Endothelial cell (in vitro differentiated cells): Measurements from ENCODE around the gene UTS2B. TPM values are rescaled to one million over a fixed set of nuclear protein-coding genes. Genes with fewer than 3 reads are reported as not detected.
A peak's percentile ranks its signal among the peaks of the same experiment; 100 is the strongest.

Experiments used
- DNase-seq: peaks from one replicate; pipeline ENCODE4 v3.0.0; 2021; ENCODE audit warnings: low spot score
- H3K27ac Mint-ChIP-seq: one replicate; pipeline ENCODE4 v1.8.0; 2021; ENCODE audit warnings: mixed read lengths, inconsistent platforms; ENCODE audit not compliant: unreplicated experiment
- H3K27me3 Mint-ChIP-seq: one replicate; pipeline ENCODE4 v1.8.0; 2021; ENCODE audit warnings: mild to moderate bottlenecking, moderate library complexity, mixed read lengths, inconsistent platforms; ENCODE audit not compliant: unreplicated experiment
- H3K36me3 Mint-ChIP-seq: one replicate; pipeline ENCODE4 v1.8.0; 2021; ENCODE audit warnings: mild to moderate bottlenecking, low read depth, mixed read lengths, inconsistent platforms; ENCODE audit not compliant: unreplicated experiment
- H3K4me1 Mint-ChIP-seq: one replicate; pipeline ENCODE4 v1.8.0; 2021; ENCODE audit warnings: mild to moderate bottlenecking, mixed read lengths, inconsistent platforms; ENCODE audit not compliant: unreplicated experiment
- H3K4me3 Mint-ChIP-seq: one replicate; pipeline ENCODE4 v1.8.0; 2021; ENCODE audit warnings: mild to moderate bottlenecking, mixed read lengths, inconsistent platforms; ENCODE audit not compliant: unreplicated experiment
- H3K9me3 Mint-ChIP-seq: one replicate; pipeline ENCODE4 v1.8.0; 2021; ENCODE audit warnings: mixed read lengths, inconsistent platforms; ENCODE audit not compliant: unreplicated experiment
- total RNA-seq: library from RNA; stranded (reverse); fragmentation: NEBNext Ultra II Directional; extraction: Animal tissue kit (Norgen Biotek cat#: 25700); gene quantifications from one replicate; pipeline ENCODE4 v1.2.1, GENCODE V29; 2021; ENCODE audit not compliant: unreplicated experiment
- TF ChIP-seq, protein P1 (sequence below): fragments of 200-600 bp; sonication (generic); IDR thresholded peaks from one replicate; pipeline ENCODE4 v1.5.0; 2021; ENCODE audit warnings: antibody characterized with exemption; ENCODE audit not compliant: unreplicated experiment

UTS2B gene
- total RNA-seq, 1 donor from 2014 or later = not detected

DNA sequence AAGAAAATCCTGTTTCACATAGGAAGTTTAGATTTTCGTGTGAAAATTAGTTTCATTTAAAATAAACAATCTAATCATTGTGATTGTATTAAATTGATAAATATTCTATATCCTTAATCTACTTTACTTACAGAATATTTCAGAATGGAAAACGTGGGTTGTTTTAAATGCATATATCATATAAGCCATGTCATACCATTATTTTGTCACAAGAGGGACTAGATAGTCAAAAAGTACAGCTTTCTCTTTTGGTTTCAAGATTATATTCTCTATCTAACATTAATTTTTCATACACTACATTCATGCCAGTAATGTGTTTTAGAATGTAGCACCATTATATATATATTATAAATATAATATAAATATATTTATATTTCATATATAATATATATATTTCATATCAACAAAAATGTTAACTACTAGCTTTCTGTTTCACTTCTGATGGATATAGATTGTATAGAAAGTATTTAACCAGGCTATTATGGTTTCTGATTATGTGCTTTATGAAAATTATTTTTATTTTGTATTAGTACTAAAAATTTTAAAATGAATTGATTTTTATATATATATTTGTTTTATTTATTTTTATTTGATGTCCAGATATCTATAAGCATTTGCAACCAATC is 86.0 kb downstream of the UTS2B start:
- H3K27me3 Mint-ChIP-seq = no peaks in the 10 kb centered on the region
- no peak overlapping the region for H3K4me3 Mint-ChIP-seq

DNA sequence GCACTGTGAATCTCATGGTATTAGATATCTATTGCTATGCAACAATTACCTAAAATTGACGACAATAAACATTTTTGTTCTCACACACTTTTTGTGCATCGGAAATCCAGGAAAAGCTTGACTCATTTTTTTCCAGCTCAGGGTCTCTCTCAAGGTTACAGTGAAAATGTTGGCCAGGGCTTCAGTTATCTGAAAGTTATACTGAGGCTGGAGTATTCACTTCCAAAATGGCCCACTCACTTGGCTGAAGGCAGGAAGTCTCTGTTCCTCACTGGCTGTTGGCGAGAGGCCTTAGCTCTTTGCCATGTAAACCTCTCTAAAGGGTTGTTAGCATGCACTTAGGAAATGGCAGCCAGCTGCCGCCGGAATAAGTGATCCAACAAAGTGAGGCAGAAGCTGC is 89.8 kb downstream of the UTS2B start:
- no peaks in the 10 kb centered on the region for H3K27me3 Mint-ChIP-seq
- TF ChIP-seq, protein P1, sequence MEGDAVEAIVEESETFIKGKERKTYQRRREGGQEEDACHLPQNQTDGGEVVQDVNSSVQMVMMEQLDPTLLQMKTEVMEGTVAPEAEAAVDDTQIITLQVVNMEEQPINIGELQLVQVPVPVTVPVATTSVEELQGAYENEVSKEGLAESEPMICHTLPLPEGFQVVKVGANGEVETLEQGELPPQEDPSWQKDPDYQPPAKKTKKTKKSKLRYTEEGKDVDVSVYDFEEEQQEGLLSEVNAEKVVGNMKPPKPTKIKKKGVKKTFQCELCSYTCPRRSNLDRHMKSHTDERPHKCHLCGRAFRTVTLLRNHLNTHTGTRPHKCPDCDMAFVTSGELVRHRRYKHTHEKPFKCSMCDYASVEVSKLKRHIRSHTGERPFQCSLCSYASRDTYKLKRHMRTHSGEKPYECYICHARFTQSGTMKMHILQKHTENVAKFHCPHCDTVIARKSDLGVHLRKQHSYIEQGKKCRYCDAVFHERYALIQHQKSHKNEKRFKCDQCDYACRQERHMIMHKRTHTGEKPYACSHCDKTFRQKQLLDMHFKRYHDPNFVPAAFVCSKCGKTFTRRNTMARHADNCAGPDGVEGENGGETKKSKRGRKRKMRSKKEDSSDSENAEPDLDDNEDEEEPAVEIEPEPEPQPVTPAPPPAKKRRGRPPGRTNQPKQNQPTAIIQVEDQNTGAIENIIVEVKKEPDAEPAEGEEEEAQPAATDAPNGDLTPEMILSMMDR = no peak
- H3K4me1 Mint-ChIP-seq = peaks cover 2% of the 10 kb centered on the region
- no peaks in the 10 kb centered on the region for H3K9me3 Mint-ChIP-seq
- no peaks in the 10 kb centered on the region for H3K36me3 Mint-ChIP-seq
- DNase-seq = no peak
- H3K4me3 Mint-ChIP-seq = no peak overlapping the region
- H3K27ac Mint-ChIP-seq = no peak overlapping the region

More for the DNA sequence above, 86.0 kb downstream of the UTS2B start:
- Mint-ChIP-seq H3K9me3 (no peaks in the 10 kb centered on the region), H3K4me1 (no peaks in the 10 kb centered on the region), H3K27ac (no peak overlapping the region), H3K36me3 (no peaks in the 10 kb centered on the region)
- TF ChIP-seq, protein P1 = peak; percentile 80
- DNase-seq = no peak

DNA sequence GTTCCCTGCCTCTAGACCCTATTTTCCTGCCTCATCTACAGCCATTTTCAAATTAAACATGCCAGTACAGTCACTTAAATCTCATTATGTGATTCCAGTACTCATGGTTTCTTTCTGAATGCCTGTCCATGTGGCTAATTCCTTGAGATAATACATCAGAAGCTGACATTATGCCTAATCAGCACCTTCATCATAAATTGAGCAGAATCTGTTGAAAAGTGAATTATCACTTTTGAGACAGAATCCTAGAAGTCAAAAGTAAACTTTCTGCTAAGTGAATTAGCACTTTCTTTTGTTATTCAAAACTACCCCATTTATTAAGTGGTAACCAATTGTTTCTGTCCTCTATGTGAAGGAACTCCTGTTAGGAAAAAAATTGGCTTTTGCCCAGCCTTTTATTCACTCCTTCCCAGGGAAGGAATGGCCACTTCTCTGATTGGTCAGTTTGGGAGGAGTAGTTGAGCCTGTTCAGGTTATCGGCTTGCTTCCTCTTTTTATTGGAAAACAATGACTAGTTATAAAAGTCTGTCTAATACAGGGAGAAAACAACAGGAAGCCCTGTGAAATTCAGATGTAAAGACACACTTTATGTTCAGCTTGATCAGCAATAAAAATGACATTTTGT is 90.8 kb downstream of the UTS2B start:
- Mint-ChIP-seq H3K27me3 (no peaks in the 10 kb centered on the region), H3K9me3 (no peaks in the 10 kb centered on the region), H3K36me3 (no peaks in the 10 kb centered on the region), H3K27ac (no peak overlapping the region), H3K4me1 (peaks cover 2% of the 10 kb centered on the region), H3K4me3 (no peak overlapping the region)
- TF ChIP-seq, protein P1 = no peak
- DNase-seq = no peak

DNA sequence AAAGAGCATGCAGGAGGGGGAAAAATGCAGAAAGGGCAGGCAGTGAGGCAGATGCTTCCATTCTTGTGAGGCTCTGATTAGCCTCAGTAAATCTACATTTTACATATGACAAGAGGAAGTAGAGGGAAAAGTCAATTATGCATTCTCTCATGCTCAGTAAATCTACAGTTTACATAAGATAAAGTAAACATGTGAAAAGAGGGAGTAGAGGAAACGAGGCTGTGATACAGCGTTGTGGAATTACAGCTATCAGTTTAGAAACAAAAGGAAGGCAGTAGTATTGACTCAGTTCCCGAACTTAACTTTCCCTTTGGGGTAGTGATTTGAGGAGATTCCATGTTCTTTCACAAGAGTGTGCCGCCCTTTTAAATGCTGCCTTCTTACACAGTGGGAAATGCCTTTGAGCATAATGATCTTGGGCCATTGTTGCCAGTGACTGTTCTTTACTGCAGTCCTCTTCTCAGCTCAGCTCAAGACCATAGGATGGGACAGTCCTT is 92.0 kb downstream of the UTS2B start:
- TF ChIP-seq, protein P1 = no peak
- no peaks in the 10 kb centered on the region for H3K36me3 Mint-ChIP-seq

More for the DNA sequence above, 92.0 kb downstream of the UTS2B start:
- peaks cover 2% of the 10 kb centered on the region for H3K4me1 Mint-ChIP-seq
- no peaks in the 10 kb centered on the region for H3K27me3 Mint-ChIP-seq
- no peak overlapping the region for H3K4me3 Mint-ChIP-seq
- no peak for DNase-seq
- H3K9me3 Mint-ChIP-seq = no peaks in the 10 kb centered on the region
- H3K27ac Mint-ChIP-seq = no peak overlapping the region
